K562 treated with DMSO at 1 percent for 12 hours (cell line): ENCODE data around the gene SPEM3. TPM values are rescaled to one million over a fixed set of nuclear protein-coding genes. Genes with fewer than 3 reads are reported as not detected.

Experiments used
- total RNA-seq: library from RNA; unstranded; fragments of 300-600 nt; gene quantifications from 2 replicates; pipeline ENCODE4 v1.2.3, GENCODE V29; 2022; ENCODE audit not compliant: insufficient read depth

The SPEM3 gene
- total RNA-seq, result not detected in 2 replicates

GRCh38 chr17:7428557-7428956 lies at the start of gene SPEM3:
Gene SPEM3 (plus strand): TSS chr17:7428857. CDS start chr17:7428903, 46 bp downstream.

GRCh38 chr17:7380855-7381683 lies 47.6 kb upstream of the SPEM3 start, which contains the start of gene TNK1:
Gene TNK1 (plus strand): TSS chr17:7381089. CDS start chr17:7382927, 1,838 bp downstream.

GRCh38 chr17:7394452-7395191 lies 34.0 kb upstream of the SPEM3 start, which contains the start of gene PLSCR3:
Gene PLSCR3 (minus strand): TSS chr17:7394525. CDS start chr17:7394110, 415 bp downstream.

GRCh38 chr17:7403977-7404736 lies 24.5 kb upstream of the SPEM3 start, which contains the start of gene TMEM256:
Gene TMEM256 (minus strand): TSS chr17:7404097. CDS start chr17:7404084, 13 bp downstream.

GRCh38 chr17:7407485-7408251 lies 21.0 kb upstream of the SPEM3 start, which contains the start of gene NLGN2:
Gene NLGN2 (plus strand): TSS chr17:7407845. CDS start chr17:7408256, 411 bp downstream.

GRCh38 chr17:7419819-7420610 lies 8.6 kb upstream of the SPEM3 start, which contains the start of gene SPEM1:
Gene SPEM1 (plus strand): TSS chr17:7420324. CDS start chr17:7420385, 61 bp downstream.

GRCh38 chr17:7425316-7425715 lies 3.3 kb upstream of the SPEM3 start, which contains the start of gene SPEM2:
Gene SPEM2 (plus strand): TSS chr17:7425616. CDS start chr17:7425689, 73 bp downstream.

GRCh38 chr17:7439462-7440112 lies 10.9 kb downstream of the SPEM3 start, which contains the start of gene FGF11:
Gene FGF11 (plus strand): TSS chr17:7439512. CDS start chr17:7439621, 109 bp downstream.

GRCh38 chr17:7444682-7445618 lies 16.3 kb downstream of the SPEM3 start, which contains the start of gene CHRNB1:
Gene CHRNB1 (plus strand): TSS chr17:7445061. CDS start chr17:7445128, 67 bp downstream.

GRCh38 chr17:7479213-7480088 lies 50.8 kb downstream of the SPEM3 start, which contains the start of gene ZBTB4:
Gene ZBTB4 (minus strand): TSS chr17:7479631. CDS start chr17:7466801, 12,830 bp downstream.

GRCh38 chr17:7481275-7481674 lies 52.6 kb downstream of the SPEM3 start, which contains the start of gene SLC35G6:
Gene SLC35G6 (plus strand): TSS chr17:7481446. CDS start chr17:7481517, 71 bp downstream.

Other genes starting within 250 kb of the SPEM3 start
- not detected in 2 replicates for gene ASGR1, start 249.5 kb upstream of the SPEM3 start, total RNA-seq
- gene DLG4, start 209.0 kb upstream of the SPEM3 start, total RNA-seq, result 2.6 and 2.8 TPM in 2 replicates
- 256 and 286 TPM in 2 replicates for gene ACADVL, start 208.9 kb upstream of the SPEM3 start, total RNA-seq
- 32.1 and 61.1 TPM in 2 replicates for gene DVL2, start 194.3 kb upstream of the SPEM3 start, total RNA-seq
- 23.0 and 29.8 TPM in 2 replicates for gene PHF23, start 189.4 kb upstream of the SPEM3 start, total RNA-seq
- 233 and 263 TPM in 2 replicates for gene GABARAP, start 186.4 kb upstream of the SPEM3 start, total RNA-seq
- 60.4 and 70.5 TPM in 2 replicates for gene CTDNEP1, start 177.1 kb upstream of the SPEM3 start, total RNA-seq
- 55.2 and 59.1 TPM in 2 replicates for gene ELP5, start 176.6 kb upstream of the SPEM3 start, total RNA-seq
- 15.9 and 34.5 TPM in 2 replicates for gene CLDN7, start 166.4 kb upstream of the SPEM3 start, total RNA-seq
- gene SLC2A4, start 147.1 kb upstream of the SPEM3 start, total RNA-seq, result not detected in 2 replicates
- gene YBX2, start 134.2 kb upstream of the SPEM3 start, total RNA-seq, result not detected in 2 replicates
- gene EIF5A, start 121.2 kb upstream of the SPEM3 start, total RNA-seq, result 279 and 294 TPM in 2 replicates
- 43.1 and 74.6 TPM in 2 replicates for gene GPS2, start 113.5 kb upstream of the SPEM3 start, total RNA-seq
- 7.2 and 16.1 TPM in 2 replicates for gene NEURL4, start 99.5 kb upstream of the SPEM3 start, total RNA-seq
- gene ACAP1, start 92.3 kb upstream of the SPEM3 start, total RNA-seq, result 2.4 and 3.7 TPM in 2 replicates
- 4.2 and 6.3 TPM in 2 replicates for gene KCTD11, start 76.7 kb upstream of the SPEM3 start, total RNA-seq
- gene TMEM95, start 73.7 kb upstream of the SPEM3 start, total RNA-seq, result not detected in 2 replicates
- gene TNK1, start 47.8 kb upstream of the SPEM3 start, total RNA-seq, result 4.7 and 6.0 TPM in 2 replicates
- 7.2 and 9.4 TPM in 2 replicates for gene PLSCR3, start 34.3 kb upstream of the SPEM3 start, total RNA-seq
- 43.4 and 76.9 TPM in 2 replicates for gene TMEM256, start 24.8 kb upstream of the SPEM3 start, total RNA-seq
- 4.4 and 13.0 TPM in 2 replicates for gene NLGN2, start 21.0 kb upstream of the SPEM3 start, total RNA-seq
- gene SPEM1, start 8.5 kb upstream of the SPEM3 start, total RNA-seq, result not detected in 2 replicates
- not detected in 2 replicates for gene SPEM2, start 3.2 kb upstream of the SPEM3 start, total RNA-seq
- 12.3 and 12.6 TPM in 2 replicates for gene TMEM102, start 6.6 kb downstream of the SPEM3 start, total RNA-seq
- 3.8 and 6.1 TPM in 2 replicates for gene FGF11, start 10.7 kb downstream of the SPEM3 start, total RNA-seq
- gene CHRNB1, start 16.2 kb downstream of the SPEM3 start, total RNA-seq, result 10.1 and 10.9 TPM in 2 replicates
- 1.2 and 5.1 TPM in 2 replicates for gene ZBTB4, start 50.8 kb downstream of the SPEM3 start, total RNA-seq
- not detected in 2 replicates for gene SLC35G6, start 52.6 kb downstream of the SPEM3 start, total RNA-seq
- gene POLR2A, start 55.5 kb downstream of the SPEM3 start, total RNA-seq, result 19.1 and 87.4 TPM in 2 replicates
- gene TNFSF12, start 120.2 kb downstream of the SPEM3 start, total RNA-seq, result 0.73 TPM in 1 of 2 replicates, not detected in the other
- gene TNFSF13, start 129.9 kb downstream of the SPEM3 start, total RNA-seq, result 2.0 TPM in 1 of 2 replicates, not detected in the other
- gene SENP3, start 133.1 kb downstream of the SPEM3 start, total RNA-seq, result 34.6 and 35.9 TPM in 2 replicates
- gene CD68, start 150.8 kb downstream of the SPEM3 start, total RNA-seq, result 29.0 and 33.7 TPM in 2 replicates
- gene MPDU1, start 155.0 kb downstream of the SPEM3 start, total RNA-seq, result 58.4 and 59.6 TPM in 2 replicates
- 2.3 and 5.6 TPM in 2 replicates for gene SOX15, start 161.2 kb downstream of the SPEM3 start, total RNA-seq
- gene FXR2, start 186.0 kb downstream of the SPEM3 start, total RNA-seq, result 43.7 and 60.0 TPM in 2 replicates
- 61.5 and 61.6 TPM in 2 replicates for gene SAT2, start 199.0 kb downstream of the SPEM3 start, total RNA-seq
- gene SHBG, start 201.3 kb downstream of the SPEM3 start, total RNA-seq, result not detected in 2 replicates
- gene ATP1B2, start 222.1 kb downstream of the SPEM3 start, total RNA-seq, result 1.7 and 4.2 TPM in 2 replicates